Measurements from ENCODE around the gene ABCD3.

GRCh38 chr1:94560333-94560732, 142.1 kb downstream of the ABCD3 start:
- TF ChIP-seq, protein P1, sequence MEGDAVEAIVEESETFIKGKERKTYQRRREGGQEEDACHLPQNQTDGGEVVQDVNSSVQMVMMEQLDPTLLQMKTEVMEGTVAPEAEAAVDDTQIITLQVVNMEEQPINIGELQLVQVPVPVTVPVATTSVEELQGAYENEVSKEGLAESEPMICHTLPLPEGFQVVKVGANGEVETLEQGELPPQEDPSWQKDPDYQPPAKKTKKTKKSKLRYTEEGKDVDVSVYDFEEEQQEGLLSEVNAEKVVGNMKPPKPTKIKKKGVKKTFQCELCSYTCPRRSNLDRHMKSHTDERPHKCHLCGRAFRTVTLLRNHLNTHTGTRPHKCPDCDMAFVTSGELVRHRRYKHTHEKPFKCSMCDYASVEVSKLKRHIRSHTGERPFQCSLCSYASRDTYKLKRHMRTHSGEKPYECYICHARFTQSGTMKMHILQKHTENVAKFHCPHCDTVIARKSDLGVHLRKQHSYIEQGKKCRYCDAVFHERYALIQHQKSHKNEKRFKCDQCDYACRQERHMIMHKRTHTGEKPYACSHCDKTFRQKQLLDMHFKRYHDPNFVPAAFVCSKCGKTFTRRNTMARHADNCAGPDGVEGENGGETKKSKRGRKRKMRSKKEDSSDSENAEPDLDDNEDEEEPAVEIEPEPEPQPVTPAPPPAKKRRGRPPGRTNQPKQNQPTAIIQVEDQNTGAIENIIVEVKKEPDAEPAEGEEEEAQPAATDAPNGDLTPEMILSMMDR (tag by site-specific recombination; IDR thresholded peaks at IDR 0.05) = no peak
- TF ChIP-seq KLF7 (tag by site-specific recombination; IDR thresholded peaks at IDR 0.05; ENCODE audit: borderline replicate concordance) = no peak
- TF ChIP-seq GLI4 (tag by site-specific recombination; IDR thresholded peaks at IDR 0.05) = no peak
- no peak for TF ChIP-seq ZNF791 (tag by site-specific recombination; IDR thresholded peaks at IDR 0.05)
- TF ChIP-seq ZEB2 (tag by site-specific recombination; IDR thresholded peaks at IDR 0.05) = no peak
